Measurements from ENCODE around the gene NT5DC4.

- no peak for TF ChIP-seq CTCF (conservative IDR thresholded peaks at IDR 0.05; ENCODE audit: low read depth, low read length)
- TF ChIP-seq EZH2 (IDR thresholded peaks at IDR 0.05; ENCODE audit: low read length, unreplicated experiment), result no peak
Observed at GRCh38 chr2:112757265-112757664, 36.4 kb downstream of the NT5DC4 start.

Data from PC-3 (cell line).